Activated T-cell treated with anti-CD3 and anti-CD28 coated beads for 1 hour (primary cell): Measurements from ENCODE around the gene MAGEF1.
"Not testable (repeated sequence)": the region's sequence is repeated elsewhere in the genome, so short reads cannot be mapped to it uniquely, and the experiment has no call there.

ENCODE experiments used
- DNase-seq: peaks from one replicate; pipeline ENCODE4 v3.0.0-alpha.2; 2020; ENCODE audit warnings: low read depth

MAGEF1 gene

GRCh38 chr3:184742676-184743135 lies 30.8 kb upstream of the MAGEF1 start:
- DNase-seq, result no peak

- DNase-seq, result no peak
Measured at GRCh38 chr3:184741798-184742675, 30.2 kb upstream of the MAGEF1 start.

- no peak for DNase-seq
Measured at GRCh38 chr3:184741259-184741556, 29.3 kb upstream of the MAGEF1 start.

GRCh38 chr3:184740509-184741258 lies 28.8 kb upstream of the MAGEF1 start:
- DNase-seq, result no peak

GRCh38 chr3:184739594-184740505 lies 28.0 kb upstream of the MAGEF1 start:
- DNase-seq, result no peak

- DNase-seq, result no peak
Measured at GRCh38 chr3:184738982-184739381, 27.1 kb upstream of the MAGEF1 start.

- DNase-seq, result no peak
Measured at GRCh38 chr3:184738506-184738890, 26.6 kb upstream of the MAGEF1 start.

GRCh38 chr3:184737641-184738505 lies 26.0 kb upstream of the MAGEF1 start:
- no peak for DNase-seq

- DNase-seq, result no peak
Measured at GRCh38 chr3:184737063-184737462, 25.2 kb upstream of the MAGEF1 start.

- DNase-seq, result no peak
Measured at GRCh38 chr3:184734903-184735701, 23.2 kb upstream of the MAGEF1 start.

- no peak for DNase-seq
Measured at GRCh38 chr3:184733971-184734608, 22.2 kb upstream of the MAGEF1 start.

GRCh38 chr3:184733181-184733580 lies 21.3 kb upstream of the MAGEF1 start:
- DNase-seq, result no peak

- no peak for DNase-seq
Measured at GRCh38 chr3:184731786-184732537, 20.1 kb upstream of the MAGEF1 start.

- no peak for DNase-seq
Measured at GRCh38 chr3:184730924-184731323, 19.1 kb upstream of the MAGEF1 start.

GRCh38 chr3:184729154-184729553 lies 17.3 kb upstream of the MAGEF1 start:
- DNase-seq, result not testable (repeated sequence)

- no peak for DNase-seq
Measured at GRCh38 chr3:184728010-184728527, 16.2 kb upstream of the MAGEF1 start.

- peak; percentile 9 for DNase-seq
Measured at GRCh38 chr3:184727357-184728009, 15.6 kb upstream of the MAGEF1 start.

- no peak for DNase-seq
Measured at GRCh38 chr3:184726497-184726896, 14.6 kb upstream of the MAGEF1 start.
